ENCODE results near the gene COASY. TPM values are rescaled to one million over a fixed set of nuclear protein-coding genes. Genes with fewer than 3 reads are reported as not detected.

Gene COASY
- total and polyA plus RNA-seq, 5 experiments from 2014 or later, result 48.3 to 72.3 (median 67.0) TPM

DNA sequence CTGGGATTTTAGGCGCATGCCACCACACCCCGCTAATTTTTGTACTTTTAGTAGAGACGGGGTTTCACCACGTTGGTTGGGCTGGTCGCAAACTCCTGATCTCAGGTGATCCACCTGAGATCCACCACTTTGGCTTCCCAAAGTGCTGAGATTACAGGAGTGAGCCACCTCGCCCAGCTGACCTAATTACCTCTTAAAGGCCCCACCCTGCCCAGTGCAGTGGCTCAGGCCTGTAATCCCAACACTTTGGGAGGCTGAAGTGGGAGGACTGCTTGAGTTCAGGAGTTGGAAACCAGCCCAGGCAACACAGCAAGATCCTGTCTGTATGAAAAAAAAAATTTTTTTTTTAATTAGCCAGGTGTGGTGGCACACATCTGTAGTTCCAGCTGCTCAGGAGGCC lies 2.9 kb upstream of the COASY start:
- Mint-ChIP-seq H3K4me3 (no peak overlapping the region), H3K27me3 (no peaks in the 10 kb centered on the region), H3K27ac (no peak overlapping the region), H3K36me3 (peaks cover 0 to 2% (median 2%) of the 10 kb centered on the region in 3 donors), H3K9me3 (no peaks in the 10 kb centered on the region), H3K4me1 (peaks cover 16 to 45% (median 44%) of the 10 kb centered on the region in 4 donors)
- DNase-seq (no peak), ATAC-seq (no peak)
- POLR2A ChIA-PET, result interaction anchor here (1.9 kb wide), 1 partner anchor 18 kb away, joined by 7 read pairs; the partner anchor contains the start of gene PSMC3IP

DNA sequence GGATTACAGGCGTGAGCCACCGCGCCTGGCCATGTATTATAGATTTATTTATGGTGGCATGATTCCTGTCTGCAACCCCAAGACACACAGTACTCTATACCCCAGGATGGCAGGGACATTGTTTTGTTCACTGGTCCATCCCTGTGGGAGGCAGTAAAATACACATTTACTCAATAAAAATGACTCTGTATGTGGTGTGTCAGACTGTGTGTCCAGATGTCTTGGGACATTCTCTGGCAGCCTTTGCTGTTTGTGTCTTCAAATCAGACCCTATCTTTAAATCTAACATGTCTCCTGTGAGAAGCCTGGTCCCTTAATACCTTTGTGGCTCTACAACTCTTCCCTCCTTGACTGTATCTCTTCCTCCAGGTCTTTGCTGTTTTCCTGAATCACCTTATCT lies 1.7 kb upstream of the COASY start:
- Mint-ChIP-seq H3K27me3 (no peaks in the 10 kb centered on the region), H3K4me3 (peak overlapping the region in 7 of 10 donors; percentile 34 to 73 (median 69)), H3K9me3 (no peaks in the 10 kb centered on the region), H3K4me1 (peaks cover 16 to 45% (median 38%) of the 10 kb centered on the region in 4 donors), H3K36me3 (peaks cover 0 to 4% (median 4%) of the 10 kb centered on the region in 3 donors), H3K27ac (peak overlapping the region in 3 of 10 donors; percentile 17 to 69 (median 68))
- POLR2A ChIA-PET, result interaction anchor here (0.6 kb wide), 1 partner anchor 9 kb away, joined by 3 read pairs; no protein-coding TSS in a partner anchor
- no peak for ATAC-seq
- no peak for DNase-seq

DNA sequence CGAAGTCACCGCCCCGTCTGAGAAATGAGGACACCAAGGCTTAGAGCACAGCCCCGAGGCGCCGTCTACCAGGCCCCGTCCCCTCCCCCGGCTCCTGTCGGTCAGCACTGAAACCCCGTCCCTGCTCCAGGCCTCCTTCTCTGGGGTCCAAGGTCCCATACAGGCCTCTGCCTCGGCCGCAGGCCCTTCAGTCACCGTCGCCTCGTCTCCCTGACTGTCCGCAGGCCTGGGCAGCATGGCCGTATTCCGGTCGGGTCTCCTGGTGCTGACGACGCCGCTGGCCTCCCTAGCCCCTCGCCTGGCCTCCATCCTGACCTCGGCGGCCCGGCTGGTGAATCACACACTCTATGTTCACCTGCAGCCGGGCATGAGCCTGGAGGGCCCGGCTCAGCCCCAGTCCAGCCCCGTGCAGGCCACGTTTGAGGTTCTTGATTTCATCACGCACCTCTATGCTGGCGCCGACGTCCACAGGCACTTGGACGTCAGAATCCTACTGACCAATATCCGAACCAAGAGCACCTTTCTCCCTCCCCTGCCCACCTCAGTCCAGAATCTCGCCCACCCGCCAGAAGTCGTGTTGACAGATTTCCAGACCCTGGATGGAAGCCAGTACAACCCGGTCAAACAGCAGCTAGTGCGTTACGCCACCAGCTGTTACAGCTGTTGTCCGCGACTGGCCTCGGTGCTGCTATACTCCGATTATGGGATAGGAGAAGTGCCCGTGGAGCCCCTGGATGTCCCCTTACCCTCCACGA lies 617 bp downstream of the COASY start:
- POLR2A ChIA-PET, result interaction anchor here (0.7 to 1.8 kb wide), 3 partner anchors 8 to 35 kb away, joined by 4 to 8 read pairs (median 5); no protein-coding TSS in a partner anchor
- peak in 1 of 2 donors; percentile 2 for ATAC-seq
- no peak for DNase-seq

DNA sequence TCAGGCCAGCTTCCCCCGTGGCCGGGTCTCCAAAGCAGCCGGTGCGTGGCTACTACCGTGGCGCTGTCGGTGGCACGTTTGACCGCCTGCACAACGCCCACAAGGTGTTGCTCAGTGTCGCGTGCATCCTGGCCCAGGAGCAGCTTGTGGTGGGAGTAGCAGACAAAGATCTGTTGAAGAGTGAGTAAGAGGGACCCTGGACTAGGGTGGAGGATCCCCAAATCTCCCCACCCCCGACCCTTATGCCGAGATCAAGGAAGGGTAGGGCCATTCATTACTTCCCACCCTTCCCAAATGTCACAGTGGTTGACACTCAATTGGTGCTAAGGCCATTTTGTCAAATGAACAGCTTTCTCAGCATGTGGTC lies 1.2 kb downstream of the COASY start:
- no peaks in the 10 kb centered on the region for H3K27me3 Mint-ChIP-seq
- peak overlapping the region; percentile 86 to 94 (median 90) for H3K4me3 Mint-ChIP-seq
- peaks cover 21 to 49% (median 47%) of the 10 kb centered on the region in 4 donors for H3K4me1 Mint-ChIP-seq
- H3K36me3 Mint-ChIP-seq, result peaks cover 0 to 9% (median 4%) of the 10 kb centered on the region in 3 donors
- peak overlapping the region in 8 of 10 donors; percentile 35 to 93 (median 88) for H3K27ac Mint-ChIP-seq
- ATAC-seq (no peak), DNase-seq (no peak)
- POLR2A ChIA-PET, result interaction anchor here (1.0 to 1.8 kb wide), 2 partner anchors 9 to 16 kb away, joined by 4 to 5 read pairs; no protein-coding TSS in a partner anchor
- H3K9me3 Mint-ChIP-seq, result no peaks in the 10 kb centered on the region

More for the DNA sequence above, 617 bp downstream of the COASY start:
- Mint-ChIP-seq H3K27ac (peak overlapping the region; percentile 90 to 96 (median 93)), H3K4me1 (peaks cover 18 to 45% (median 42%) of the 10 kb centered on the region in 4 donors), H3K9me3 (no peaks in the 10 kb centered on the region), H3K27me3 (no peaks in the 10 kb centered on the region), H3K36me3 (peaks cover 0 to 6% (median 4%) of the 10 kb centered on the region in 3 donors), H3K4me3 (peak overlapping the region; percentile 86 to 94 (median 90))

DNA sequence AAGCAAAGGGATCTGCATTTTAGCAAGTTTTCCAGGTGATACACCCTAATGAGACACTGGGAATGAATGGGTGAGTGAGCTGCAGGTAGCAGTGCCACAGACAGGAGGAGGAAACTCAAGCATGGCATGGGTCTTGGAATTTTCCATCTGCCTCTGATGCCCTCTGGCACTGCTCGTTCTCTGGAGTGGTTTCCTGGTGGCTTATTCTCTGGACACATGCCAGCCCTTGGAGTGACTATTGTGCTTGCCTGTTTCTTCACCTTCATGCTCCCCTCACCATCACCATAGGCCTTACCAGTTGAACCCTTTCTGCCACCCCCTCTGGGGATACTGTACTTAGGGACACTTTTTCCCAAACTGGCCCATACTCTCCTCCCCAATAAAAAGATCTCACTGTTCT lies 1.6 kb downstream of the COASY start:
- DNase-seq (no peak), ATAC-seq (no peak)
- Mint-ChIP-seq H3K4me1 (peaks cover 21 to 52% (median 49%) of the 10 kb centered on the region in 4 donors), H3K27ac (peak overlapping the region in 7 of 10 donors; percentile 56 to 92 (median 84)), H3K36me3 (peaks cover 0 to 10% (median 4%) of the 10 kb centered on the region in 3 donors), H3K9me3 (no peaks in the 10 kb centered on the region), H3K27me3 (no peaks in the 10 kb centered on the region), H3K4me3 (peak overlapping the region; percentile 61 to 94 (median 90))
- POLR2A ChIA-PET, result interaction anchor here (1.0 kb wide), 1 partner anchor 9 kb away, joined by 5 read pairs; no protein-coding TSS in a partner anchor

DNA sequence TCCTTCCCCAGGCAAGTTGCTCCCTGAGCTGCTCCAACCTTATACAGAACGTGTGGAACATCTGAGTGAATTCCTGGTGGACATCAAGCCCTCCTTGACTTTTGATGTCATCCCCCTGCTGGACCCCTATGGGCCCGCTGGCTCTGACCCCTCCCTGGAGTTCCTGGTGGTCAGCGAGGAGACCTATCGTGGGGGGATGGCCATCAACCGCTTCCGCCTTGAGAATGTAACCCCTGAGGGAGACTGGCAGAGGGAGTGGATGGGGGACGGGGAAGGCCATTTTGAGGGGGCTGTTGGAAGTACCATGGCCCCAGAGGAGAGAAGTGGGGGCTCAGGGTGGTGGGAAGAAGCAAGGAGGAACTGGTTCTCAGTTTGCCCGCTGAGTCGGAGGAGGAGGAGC lies 2.0 kb downstream of the COASY start:
- Mint-ChIP-seq H3K4me1 (peaks cover 23 to 56% (median 53%) of the 10 kb centered on the region in 4 donors), H3K27me3 (no peaks in the 10 kb centered on the region), H3K9me3 (no peaks in the 10 kb centered on the region), H3K36me3 (peaks cover 0 to 14% (median 4%) of the 10 kb centered on the region in 3 donors), H3K27ac (peak overlapping the region in 6 of 10 donors; percentile 56 to 92 (median 86)), H3K4me3 (peak overlapping the region; percentile 61 to 94 (median 90))
- DNase-seq (no peak), ATAC-seq (no peak)
- POLR2A ChIA-PET, result interaction anchor here (1.0 to 5.0 kb wide), 2 partner anchors 10 to 14 kb away, joined by 5 to 41 read pairs; partner anchors contain the start of gene PSMC3IP

DNA sequence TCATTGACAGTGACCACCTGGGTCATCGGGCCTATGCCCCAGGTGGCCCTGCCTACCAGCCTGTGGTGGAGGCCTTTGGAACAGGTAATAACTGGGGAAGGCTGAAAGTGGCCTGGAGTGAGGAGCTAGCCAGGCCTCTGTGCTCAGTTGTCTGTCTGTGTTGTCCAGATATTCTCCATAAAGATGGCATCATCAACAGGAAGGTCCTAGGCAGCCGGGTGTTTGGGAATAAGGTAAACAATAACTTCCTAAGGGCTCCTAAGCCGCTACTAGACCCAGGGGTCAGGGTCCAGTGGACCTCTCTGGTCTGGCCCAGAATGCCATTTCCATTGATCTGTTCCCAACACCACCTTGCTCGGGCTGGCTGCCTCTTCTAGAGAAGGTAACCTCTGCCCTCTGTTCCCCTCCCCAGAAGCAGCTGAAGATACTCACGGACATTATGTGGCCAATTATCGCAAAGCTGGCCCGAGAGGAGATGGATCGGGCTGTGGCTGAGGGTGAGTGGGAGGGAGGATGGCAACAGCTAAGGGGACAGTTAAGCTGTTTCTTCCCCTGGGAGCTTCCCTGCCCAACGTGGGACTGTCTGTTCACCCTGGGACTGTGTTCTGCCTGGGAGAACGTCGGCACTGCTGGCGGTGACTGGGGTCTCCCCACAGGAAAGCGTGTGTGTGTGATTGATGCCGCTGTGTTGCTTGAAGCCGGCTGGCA lies 3.0 kb downstream of the COASY start:
- DNase-seq (no peak), ATAC-seq (no peak)
- POLR2A ChIA-PET, result interaction anchor here (0.5 to 5.0 kb wide), 4 partner anchors 13 to 378 kb away, joined by 3 to 41 read pairs (median 4); partner anchors contain the start of gene PSMC3IP
- Mint-ChIP-seq H3K27ac (peak overlapping the region in 6 of 10 donors; percentile 9 to 89 (median 54)), H3K9me3 (no peaks in the 10 kb centered on the region), H3K27me3 (no peaks in the 10 kb centered on the region), H3K4me3 (peak overlapping the region in 6 of 10 donors; percentile 20 to 69 (median 38)), H3K36me3 (peaks cover 0 to 23% (median 4%) of the 10 kb centered on the region in 3 donors), H3K4me1 (peaks cover 21 to 65% (median 58%) of the 10 kb centered on the region in 4 donors)

DNA sequence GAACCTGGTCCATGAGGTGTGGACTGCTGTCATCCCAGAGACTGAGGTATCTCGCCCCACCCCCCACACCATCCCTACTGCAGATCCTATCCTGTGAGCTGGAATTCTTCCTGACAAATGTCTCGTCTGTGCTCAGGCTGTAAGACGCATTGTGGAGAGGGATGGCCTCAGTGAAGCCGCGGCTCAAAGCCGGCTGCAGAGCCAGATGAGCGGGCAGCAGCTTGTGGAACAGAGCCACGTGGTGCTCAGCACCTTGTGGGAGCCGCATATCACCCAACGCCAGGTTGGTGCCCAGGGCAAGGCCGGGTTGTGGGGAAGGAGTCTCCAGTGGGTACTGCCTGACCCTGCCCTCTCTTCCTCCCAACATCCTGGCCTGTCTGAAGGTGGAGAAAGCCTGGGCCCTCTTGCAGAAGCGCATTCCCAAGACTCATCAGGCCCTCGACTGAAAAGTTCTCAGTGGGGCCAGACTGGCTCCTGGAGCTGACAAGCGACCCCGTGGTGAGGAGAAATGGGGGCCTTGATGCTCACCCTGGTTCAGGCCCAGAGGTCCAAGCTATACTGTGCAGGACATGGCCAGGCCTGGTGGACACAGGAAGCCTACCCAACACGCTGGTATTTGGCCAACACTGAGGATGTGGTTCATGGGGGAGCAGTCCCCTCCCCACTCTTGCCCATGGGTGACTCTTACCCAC lies 3.7 kb downstream of the COASY start:
- Mint-ChIP-seq H3K27me3 (no peaks in the 10 kb centered on the region), H3K4me1 (peaks cover 21 to 67% (median 57%) of the 10 kb centered on the region in 4 donors), H3K9me3 (no peaks in the 10 kb centered on the region), H3K27ac (peak overlapping the region in 6 of 10 donors; percentile 85 to 99 (median 90)), H3K36me3 (peaks cover 0 to 30% (median 4%) of the 10 kb centered on the region in 3 donors), H3K4me3 (peak overlapping the region in 7 of 10 donors; percentile 34 to 99 (median 90))
- ATAC-seq, result no peak
- peak in 1 of 10 donors; percentile 48 for DNase-seq
- POLR2A ChIA-PET, result interaction anchor here (0.5 to 5.0 kb wide), 6 partner anchors 11 to 379 kb away, joined by 3 to 41 read pairs (median 8); partner anchors contain the start of gene PSMC3IP

DNA sequence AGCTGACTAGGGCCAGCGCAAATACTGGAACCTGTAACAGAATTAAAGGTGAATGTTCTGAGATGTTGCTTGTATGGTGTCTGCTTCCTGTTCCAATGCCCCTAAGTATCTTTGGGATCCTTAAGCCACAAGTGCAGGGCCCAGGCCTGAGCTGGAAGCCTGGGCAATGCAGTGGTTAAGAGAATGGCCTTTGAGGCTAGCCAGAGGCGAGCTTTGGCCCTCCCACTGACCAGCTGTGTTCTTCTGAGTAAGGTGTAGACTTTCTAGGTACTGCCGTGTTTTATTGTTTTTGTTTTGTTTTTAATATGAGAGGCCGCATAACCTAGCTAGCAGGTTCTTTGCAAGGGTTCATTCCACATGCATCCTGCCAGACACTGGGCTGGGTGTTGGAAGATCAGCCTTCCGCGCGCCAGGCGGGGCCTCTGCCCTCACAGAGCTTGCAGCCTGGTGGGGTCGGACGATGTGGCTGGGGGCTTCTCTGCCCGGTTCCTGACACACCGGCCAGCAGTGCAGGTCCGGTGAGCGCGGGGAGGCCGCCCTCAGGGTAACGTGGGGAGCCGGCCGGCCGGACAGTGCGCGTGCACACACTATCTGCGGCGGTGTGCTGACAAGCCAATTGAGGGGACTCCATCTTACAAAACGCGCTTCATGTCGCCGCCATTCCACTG lies 4.4 kb downstream of the COASY start:
- Mint-ChIP-seq H3K27ac (peak overlapping the region; percentile 85 to 99 (median 94)), H3K4me1 (peaks cover 21 to 68% (median 56%) of the 10 kb centered on the region in 4 donors)

DNA sequence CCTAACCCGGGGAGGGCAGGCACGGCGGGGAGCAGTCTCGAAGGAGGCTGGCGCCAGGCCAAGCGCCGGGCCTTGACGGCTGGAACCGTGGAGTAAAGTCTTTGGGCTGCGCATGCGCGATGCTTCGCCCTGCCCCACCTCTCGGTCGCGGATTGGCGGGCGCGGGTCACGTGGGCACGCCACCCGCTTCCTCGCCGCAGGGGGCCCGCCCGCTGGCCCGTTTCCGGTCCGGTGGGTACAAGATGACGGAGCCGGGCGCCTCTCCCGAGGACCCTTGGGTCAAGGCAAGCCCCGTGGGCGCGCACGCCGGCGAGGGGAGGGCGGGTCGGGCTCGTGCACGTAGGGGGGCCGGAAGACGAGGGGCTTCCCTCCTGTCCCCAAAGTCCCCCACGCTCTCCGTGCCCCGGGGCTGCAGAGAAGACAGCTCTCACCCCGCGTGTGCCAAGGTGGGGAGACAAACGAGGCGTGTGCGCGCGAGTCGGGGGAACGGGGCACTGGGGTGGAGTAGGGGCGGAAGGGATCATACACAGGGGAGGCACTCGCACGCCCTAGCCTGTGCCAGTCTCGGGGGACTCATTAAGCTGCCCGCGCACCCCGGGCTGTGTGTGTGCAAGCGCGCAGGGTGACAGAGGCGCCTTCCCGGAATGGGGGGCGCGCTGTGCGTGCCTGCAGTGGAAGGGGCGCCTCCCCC lies 5.1 kb downstream of the COASY start, which contains the start of gene MLX:
MLX (plus strand) TSS at position 218 of the 691 bp plus-strand sequence; CDS start at position 243, 25 bp downstream.
- no peaks in the 10 kb centered on the region for H3K27me3 Mint-ChIP-seq
- ATAC-seq (peak; percentile 76 to 81), DNase-seq (peak; percentile 85 to 95 (median 92))
- POLR2A ChIA-PET, result interaction anchor here (0.9 to 5.0 kb wide), 12 partner anchors 11 to 794 kb away, joined by 3 to 41 read pairs (median 6); partner anchors contain the start of genes NAGLU, PSMC3IP, RETREG3 and RPL27
- H3K9me3 Mint-ChIP-seq, result no peaks in the 10 kb centered on the region
- H3K36me3 Mint-ChIP-seq, result peaks cover 0 to 44% (median 5%) of the 10 kb centered on the region in 3 donors
- H3K4me1 Mint-ChIP-seq, result peaks cover 19 to 61% (median 51%) of the 10 kb centered on the region in 4 donors
- H3K27ac Mint-ChIP-seq, result peak within 1 kb of the TSS; percentile 85 to 99 (median 94)
- peak within 1 kb of the TSS; percentile 86 to 99 (median 94) for H3K4me3 Mint-ChIP-seq

More for the DNA sequence above, 4.4 kb downstream of the COASY start:
- POLR2A ChIA-PET, result interaction anchor here (1.0 to 5.0 kb wide), 9 partner anchors 12 to 795 kb away, joined by 3 to 41 read pairs (median 10); partner anchors contain the start of genes NAGLU, PSMC3IP, RETREG3 and TUBG1
- peaks cover 0 to 37% (median 4%) of the 10 kb centered on the region in 3 donors for H3K36me3 Mint-ChIP-seq
- H3K27me3 Mint-ChIP-seq, result no peaks in the 10 kb centered on the region
- no peaks in the 10 kb centered on the region for H3K9me3 Mint-ChIP-seq
- DNase-seq (peak in 1 of 10 donors; percentile 64), ATAC-seq (no peak)
- H3K4me3 Mint-ChIP-seq, result peak overlapping the region; percentile 86 to 99 (median 94)
